Fibroblast of villous mesenchyme (primary cell): ENCODE data around the gene PAX5. TPM values are rescaled to one million over a fixed set of nuclear protein-coding genes. Genes with fewer than 3 reads are reported as not detected.

Experiments used
- DNase-seq: peaks from one replicate; pipeline ENCODE4 v3.0.0-alpha.2; 2010; ENCODE audit warnings: low read depth
- H3K4me3 ChIP-seq: 2 replicates; pipeline ENCODE4 v1.5.1; 2011; ENCODE audit warnings: low read depth, mild to moderate bottlenecking, low read length
- CTCF ChIP-seq: IDR thresholded peaks from 2 replicates; pipeline ENCODE4 v1.5.1; 2012; ENCODE audit warnings: low read depth, mild to moderate bottlenecking, low read length; ENCODE audit not compliant: insufficient read depth
- total RNA-seq: library from RNA; depleted of rRNA; stranded (reverse); fragments of >200 nt; gene quantifications from 2 replicates; pipeline ENCODE4 v1.2.3, GENCODE V29; 2012

PAX5 gene
- total RNA-seq, 1 donor = not detected

GRCh38 chr9:37002413-37003217, 31.5 kb downstream of the PAX5 start:
- no peak overlapping the region for H3K4me3 ChIP-seq
- DNase-seq = no peak
- TF ChIP-seq CTCF = no peak

- no peak for DNase-seq
Observed at GRCh38 chr9:37002036-37002412, 32.0 kb downstream of the PAX5 start.

GRCh38 chr9:37001459-37001858, 32.6 kb downstream of the PAX5 start:
- no peak for TF ChIP-seq CTCF
- no peak for DNase-seq
- no peak overlapping the region for H3K4me3 ChIP-seq

More at GRCh38 chr9:37002036-37002412, 32.0 kb downstream of the PAX5 start:
- TF ChIP-seq CTCF = no peak
- H3K4me3 ChIP-seq = no peak overlapping the region

GRCh38 chr9:36999728-37000333, 34.2 kb downstream of the PAX5 start:
- TF ChIP-seq CTCF = no peak
- H3K4me3 ChIP-seq = no peak overlapping the region
- DNase-seq = no peak

- no peak for DNase-seq
- no peak overlapping the region for H3K4me3 ChIP-seq
- no peak for TF ChIP-seq CTCF
Observed at GRCh38 chr9:36997414-36997813, 36.7 kb downstream of the PAX5 start.

GRCh38 chr9:36996706-36997086, 37.4 kb downstream of the PAX5 start:
- no peak for TF ChIP-seq CTCF
- H3K4me3 ChIP-seq = no peak overlapping the region
- DNase-seq = no peak
